Measurements from ENCODE around the gene TLK1. TPM values are rescaled to one million over a fixed set of nuclear protein-coding genes. Genes with fewer than 3 reads are reported as not detected.
A peak's percentile ranks its signal among the peaks of the same experiment; 100 is the strongest.

Gene TLK1
- total and polyA plus RNA-seq, 9 of the 15 experiments (the other 6 are each of a cell fraction or from before 2014, with no cell fraction given), result 20.2 to 101 (median 40.5) TPM

GRCh38 chr2:171124541-171124940, 36.2 kb downstream of the TLK1 start:
- H3K4me3 ChIP-seq, result no peak overlapping the region
- H3K9me1 ChIP-seq (ENCODE audit: control insufficient read depth, insufficient read depth, low read length), result no peaks in the 10 kb centered on the region
- DNase-seq (ENCODE audit: extremely low read depth in 1 of 4, low spot score in 3 of 4) (no peak), ATAC-seq (no peak), FAIRE-seq (no peak)
- H3K27me3 ChIP-seq (ENCODE audit: control insufficient read depth in 2 of 2, insufficient read depth in 2 of 2, low read length in 2 of 2), result no peaks in the 10 kb centered on the region
- in situ Hi-C loops (cut with MboI), result no loop called here
- peaks cover 100% of the 10 kb centered on the region for H3K79me2 ChIP-seq (ENCODE audit: control insufficient read depth, insufficient read depth, low read length)
- H3K4me1 ChIP-seq (replicated peaks in 1 of 2; ENCODE audit: control insufficient read depth in 2 of 2, insufficient read depth in 2 of 2, low read length in 2 of 2), result no peaks in the 10 kb centered on the region
- H3K27ac ChIP-seq (ENCODE audit: extremely low read depth, low read depth, low read length), result no peak overlapping the region
- 86% methylated on average over 4 of the region's 4 CpGs for WGBS (ENCODE audit: insufficient coverage, low coverage, missing lambda C conversion rate)
- intact Hi-C loops (cut with micrococcal nuclease), result no loop called here
- ChIA-PET POLR2A (interaction anchor here (1.0 to 2.7 kb wide), 7 partner anchors 9 to 292 kb away, joined by 3 to 15 read pairs (median 3); no protein-coding TSS in a partner anchor), CTCF (ENCODE audit: low intra/inter-chr PET ratio) (no interaction called here)
- no peak overlapping the region for H2AFZ ChIP-seq (ENCODE audit: low read depth, low read length)
- no peaks in the 10 kb centered on the region for H3K9me3 ChIP-seq (replicated peaks; ENCODE audit: control insufficient read depth, insufficient read depth, low read depth, low read length)
- H3K36me3 ChIP-seq (ENCODE audit: control insufficient read depth, insufficient read depth, low read length), result no peaks in the 10 kb centered on the region; the same call in 2 of the 3 replicates
- H3K4me2 ChIP-seq (ENCODE audit: insufficient read depth, low read length), result no peak overlapping the region
- H3K9ac ChIP-seq (ENCODE audit: insufficient read depth in 1 of 2, low read depth in 2 of 2, low read length in 2 of 2), result no peak overlapping the region
- no peaks in the 10 kb centered on the region; the same call in 1 of the 2 replicates for H4K20me1 ChIP-seq (replicated peaks; ENCODE audit: control insufficient read depth, insufficient read depth, low read length)
- BruUV-seq (replicated peaks), result no TSS peak
- TF ChIP-seq ZNF507 (tag; conservative IDR thresholded peaks at IDR 0.05) (no peak), SREBF2 (CRISPR knock-in tag; IDR thresholded peaks at IDR 0.05) (no peak), HNRNPH1 (optimal IDR thresholded peaks at IDR 0.05; ENCODE audit: low read depth, low read length) (peak; percentile 36), RREB1 (CRISPR knock-in tag; IDR thresholded peaks at IDR 0.05) (no peak)

Data from K562 (cell line).